GM19452 (cell line): ENCODE data around the gene DZIP1L.
A peak's percentile ranks its signal among the peaks of the same experiment; 100 is the strongest.

Experiments used
- ATAC-seq: cut with Tn5 transposase; IDR thresholded peaks from one replicate; pipeline ENCODE4 v1.9.1; 2021; ENCODE audit not compliant: unreplicated experiment

DZIP1L gene

DNA sequence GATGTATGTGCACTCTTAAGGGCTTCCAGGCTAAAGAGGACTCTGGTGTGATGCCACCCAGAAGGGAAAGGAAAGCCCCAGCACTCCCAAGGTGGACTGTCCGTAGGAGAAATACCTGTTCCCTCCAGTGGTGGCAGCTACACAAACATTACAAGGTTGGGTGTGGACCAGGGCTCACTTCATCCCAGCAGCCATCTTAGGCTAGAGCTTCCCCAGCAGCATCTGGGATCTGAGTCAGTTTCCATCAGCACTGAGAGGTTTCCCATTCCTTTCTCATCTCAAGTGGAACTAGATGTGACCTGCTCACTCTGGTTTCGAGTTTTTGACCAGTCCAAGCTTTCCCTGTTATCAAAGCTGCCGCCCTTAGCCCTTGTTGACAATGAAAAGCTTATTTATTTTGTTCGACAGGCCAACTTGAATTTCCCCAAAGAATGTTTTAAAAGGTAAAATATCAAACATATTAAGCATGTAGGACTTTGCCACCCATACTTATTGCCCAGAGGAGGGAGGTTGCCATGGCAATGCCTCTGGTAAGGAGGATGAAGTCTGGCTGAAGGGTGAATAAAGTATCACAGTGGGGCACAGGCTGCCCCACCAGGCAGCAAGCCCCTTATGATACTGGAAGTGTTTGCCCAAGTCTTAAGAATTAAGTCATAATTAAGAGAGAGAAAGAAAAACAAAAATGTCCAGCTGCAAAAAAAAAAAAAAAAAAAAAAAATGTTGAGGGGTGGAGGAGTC lies 76.5 kb downstream of the DZIP1L start:
- ATAC-seq = no peak

DNA sequence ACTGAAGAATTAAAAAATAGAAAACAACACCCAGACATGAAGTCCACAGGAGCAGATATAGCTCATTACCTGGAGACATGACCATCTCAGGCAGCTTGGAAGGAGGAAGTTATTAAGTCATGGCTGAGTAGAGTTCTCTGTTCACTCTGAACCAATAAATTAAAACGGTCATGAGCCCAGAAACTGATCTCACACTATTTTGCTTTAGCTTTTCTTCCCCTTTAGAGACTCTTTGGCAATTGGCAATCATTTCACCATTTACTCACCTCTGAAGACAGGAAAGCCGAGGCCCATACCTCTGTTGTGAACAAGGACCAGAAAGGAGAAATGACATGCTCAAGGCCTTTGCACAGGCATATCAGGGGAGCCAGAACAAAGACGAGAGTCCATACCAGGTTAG lies 78.8 kb downstream of the DZIP1L start:
- no peak for ATAC-seq

DNA sequence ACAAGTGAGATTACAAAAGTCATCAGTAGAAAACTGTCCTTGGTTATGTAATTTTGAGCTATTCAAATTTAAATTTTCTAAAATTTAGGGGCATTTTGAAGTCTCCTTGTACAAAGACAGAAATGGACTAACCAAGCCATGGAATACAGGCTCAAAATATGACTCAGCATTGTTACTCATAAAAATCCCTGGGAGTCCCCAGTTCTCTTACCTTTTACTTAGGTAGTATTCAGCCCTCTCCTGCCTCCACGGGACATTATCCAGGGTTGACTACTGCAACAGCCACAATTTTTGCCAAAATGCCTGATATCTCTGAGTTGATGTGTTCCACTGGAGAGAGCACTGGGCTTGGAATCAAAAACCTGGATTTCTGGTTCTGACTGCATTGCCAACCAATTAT lies 80.5 kb downstream of the DZIP1L start:
- no peak for ATAC-seq

DNA sequence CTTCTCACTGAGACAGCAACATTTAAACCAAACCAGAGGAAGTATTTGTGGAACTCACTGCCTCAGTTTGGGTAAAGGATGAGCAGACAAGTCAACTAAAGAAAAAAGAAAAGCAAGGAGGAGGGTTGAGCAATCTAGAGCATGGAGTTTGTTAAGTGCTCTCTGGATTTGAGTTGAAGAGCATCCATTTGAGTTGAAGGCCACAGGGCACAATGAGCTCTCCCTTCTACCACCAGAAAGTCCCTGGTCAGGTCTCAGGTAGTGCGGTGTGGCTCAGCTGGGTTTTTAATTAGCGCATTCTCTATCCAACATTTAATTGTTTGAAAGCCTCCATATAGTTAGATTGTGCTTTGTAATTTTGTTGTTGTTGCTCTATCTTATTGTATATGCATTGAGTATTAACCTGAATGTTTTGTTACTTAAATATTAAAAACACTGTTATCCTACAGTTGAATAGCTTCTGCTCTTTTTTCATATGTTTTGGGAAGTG lies 82.2 kb downstream of the DZIP1L start:
- ATAC-seq = no peak

DNA sequence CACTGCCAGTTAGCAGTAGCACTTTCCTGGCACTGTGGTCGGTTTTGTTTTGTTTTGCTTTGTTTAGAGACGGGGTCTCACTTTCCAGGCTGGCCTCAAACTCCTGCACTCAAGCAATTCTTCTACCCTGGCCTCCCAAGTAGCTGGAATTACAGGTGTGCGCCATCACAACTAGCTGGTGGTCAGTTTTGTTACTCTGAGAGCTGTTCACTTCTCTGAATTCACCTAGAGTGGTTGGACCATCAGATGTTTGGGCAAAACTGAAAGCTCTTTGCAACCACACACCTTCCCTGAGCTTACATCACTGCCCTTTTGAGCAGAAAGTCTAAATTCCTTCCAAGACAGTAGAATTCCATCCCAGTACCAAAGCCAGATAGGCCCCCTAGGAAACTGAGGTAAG lies 82.8 kb downstream of the DZIP1L start:
- ATAC-seq = peak; percentile 55

DNA sequence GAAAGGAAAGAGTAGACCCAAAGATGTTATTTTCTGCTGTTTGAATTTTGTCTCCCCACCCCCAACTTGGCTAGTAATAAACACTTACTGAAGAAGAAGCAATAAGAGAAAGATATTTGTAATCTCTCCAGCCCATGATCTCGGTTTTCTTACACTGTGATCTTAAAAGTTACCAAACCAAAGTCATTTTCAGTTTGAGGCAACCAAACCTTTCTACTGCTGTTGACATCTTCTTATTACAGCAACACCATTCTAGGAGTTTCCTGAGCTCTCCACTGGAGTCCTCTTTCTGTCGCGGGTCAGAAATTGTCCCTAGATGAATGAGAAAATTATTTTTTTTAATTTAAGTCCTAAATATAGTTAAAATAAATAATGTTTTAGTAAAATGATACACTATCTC lies 83.9 kb downstream of the DZIP1L start:
- no peak for ATAC-seq

DNA sequence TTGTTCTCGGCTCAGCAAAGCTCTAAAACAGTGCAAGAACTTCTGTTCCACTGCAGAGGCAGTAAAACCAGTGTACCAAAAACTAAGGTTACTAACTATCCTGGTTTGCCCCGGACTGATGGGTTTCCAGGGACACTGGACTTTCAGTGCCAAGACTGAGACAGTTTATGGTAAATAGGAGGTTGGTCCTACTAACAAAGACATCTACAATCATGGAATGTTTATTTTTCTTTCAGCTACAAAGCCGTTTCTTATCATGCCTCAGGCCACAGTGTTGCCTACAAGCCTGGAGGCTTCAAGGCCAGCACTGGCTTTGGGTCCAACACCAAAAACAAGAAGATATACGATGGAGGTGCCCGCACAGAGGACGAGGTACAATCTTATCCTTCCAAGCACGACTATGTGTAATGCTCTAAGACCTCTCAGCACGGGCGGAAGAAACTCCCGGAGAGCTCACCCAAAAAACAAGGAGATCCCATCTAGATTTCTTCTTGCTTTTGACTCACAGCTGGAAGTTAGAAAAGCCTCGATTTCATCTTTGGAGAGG lies 84.6 kb downstream of the DZIP1L start:
- no peak for ATAC-seq

DNA sequence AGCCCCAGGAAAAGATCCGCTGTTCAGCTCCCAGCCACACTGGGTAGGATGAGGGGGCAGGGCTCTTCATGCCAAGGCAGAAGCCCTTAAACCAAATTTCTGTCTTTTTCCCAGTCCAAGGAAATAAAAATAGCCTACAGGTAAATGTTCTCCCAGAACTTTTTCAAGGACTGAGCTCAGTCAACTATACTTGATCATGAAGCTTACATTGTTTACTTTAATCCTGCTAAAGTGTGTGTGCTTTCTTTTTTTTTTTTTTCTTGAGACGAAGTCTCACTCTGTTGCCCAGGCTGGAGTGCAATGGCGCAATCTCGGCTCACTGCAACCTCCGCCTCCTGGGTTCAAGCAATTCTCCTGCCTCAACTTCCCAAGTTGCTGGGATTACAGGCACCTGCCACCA lies 87.6 kb downstream of the DZIP1L start:
- ATAC-seq = no peak

DNA sequence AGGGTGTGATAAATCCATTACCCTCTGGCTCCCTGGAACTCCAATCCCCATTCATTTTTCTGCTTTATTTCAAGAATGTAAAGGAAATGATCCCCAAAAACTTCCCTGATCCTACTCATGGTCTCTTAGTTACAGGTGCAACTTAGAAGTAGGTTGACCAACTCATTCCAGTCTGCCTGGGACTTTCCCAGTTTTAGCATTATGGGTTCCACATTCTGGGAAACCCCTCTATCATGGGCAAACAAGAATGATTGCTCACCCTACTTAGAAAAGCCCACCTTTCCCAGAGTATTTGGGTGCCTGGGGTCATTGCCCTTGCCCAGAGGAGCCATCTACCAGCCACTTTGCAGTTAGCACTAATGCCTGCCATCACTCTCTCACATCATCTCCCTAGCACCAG lies 89.9 kb downstream of the DZIP1L start:
- no peak for ATAC-seq

DNA sequence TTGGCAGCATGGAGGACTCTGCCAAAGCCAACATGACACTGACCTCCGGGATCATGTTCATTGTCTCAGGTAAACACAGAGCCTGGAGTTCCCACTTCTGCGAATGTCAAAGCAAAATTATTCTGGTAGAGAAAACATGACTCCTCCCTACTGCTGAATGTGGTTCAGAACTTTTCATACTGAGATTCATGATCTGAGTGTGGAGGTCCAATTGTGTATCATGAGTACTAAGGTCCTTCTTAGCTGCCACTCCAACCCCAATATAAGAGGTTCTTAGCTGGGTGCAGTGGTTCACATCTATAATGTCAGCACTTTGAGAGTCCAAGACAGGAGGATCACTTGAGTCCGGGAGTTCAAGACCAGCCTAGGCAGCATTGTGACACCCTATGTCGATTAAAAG lies 91.7 kb downstream of the DZIP1L start:
- no peak for ATAC-seq

DNA sequence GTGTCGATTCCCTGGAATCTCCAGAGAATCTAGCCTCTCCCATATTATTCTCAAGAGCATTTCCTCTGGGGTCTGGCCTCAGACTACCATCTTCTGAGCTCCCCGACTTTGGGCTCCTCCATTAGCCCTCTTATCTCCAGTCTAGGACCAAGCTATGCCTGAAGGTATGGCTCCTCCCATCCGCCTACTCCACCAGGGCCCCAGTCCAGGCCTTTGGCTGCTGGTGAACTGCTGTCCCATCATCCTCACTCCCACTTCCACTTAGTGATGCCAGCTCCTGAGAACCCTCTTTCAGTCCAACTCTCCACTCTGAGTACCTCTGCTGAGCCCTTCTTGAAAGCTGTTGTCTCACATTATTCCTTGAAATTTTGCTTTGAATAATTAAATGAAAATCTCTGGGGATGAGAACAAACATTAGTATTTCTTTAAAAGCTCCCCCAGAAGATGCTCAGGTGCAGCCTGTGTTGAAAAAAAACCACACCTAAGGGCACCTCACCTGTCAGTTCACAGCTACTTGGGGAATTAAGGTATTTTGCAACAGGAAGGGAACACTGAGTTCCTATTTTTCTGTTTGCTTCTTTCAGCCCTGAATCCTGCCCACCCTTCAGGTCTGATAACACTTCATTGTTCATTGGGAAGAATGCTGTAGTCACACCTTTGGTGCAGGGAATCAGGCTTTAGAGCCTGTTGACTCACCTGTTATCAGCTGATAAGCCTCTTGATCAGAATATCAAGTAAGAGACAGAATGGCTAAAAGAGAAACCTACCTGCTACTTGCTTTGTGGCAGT lies 95.9 kb downstream of the DZIP1L start:
- no peak for ATAC-seq

DNA sequence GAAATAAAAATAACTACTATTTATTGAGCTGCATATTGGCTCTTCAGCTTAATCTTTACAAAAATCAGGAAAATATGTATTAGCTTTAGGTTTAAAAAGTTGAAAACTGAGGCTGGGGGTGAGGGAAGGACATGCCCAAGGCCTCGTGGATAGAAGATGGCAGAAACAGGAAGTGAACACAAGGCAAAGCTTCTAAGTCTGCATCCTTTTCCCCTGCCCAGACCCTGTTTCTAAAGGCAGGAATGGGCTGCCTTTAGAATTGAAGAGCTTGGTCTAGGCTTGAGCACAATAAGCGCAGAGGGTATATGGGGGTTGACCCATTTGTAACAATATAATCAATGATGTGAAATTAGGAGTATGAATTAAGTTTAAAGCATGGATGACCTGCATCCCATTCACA lies 99.3 kb downstream of the DZIP1L start:
- no peak for ATAC-seq

DNA sequence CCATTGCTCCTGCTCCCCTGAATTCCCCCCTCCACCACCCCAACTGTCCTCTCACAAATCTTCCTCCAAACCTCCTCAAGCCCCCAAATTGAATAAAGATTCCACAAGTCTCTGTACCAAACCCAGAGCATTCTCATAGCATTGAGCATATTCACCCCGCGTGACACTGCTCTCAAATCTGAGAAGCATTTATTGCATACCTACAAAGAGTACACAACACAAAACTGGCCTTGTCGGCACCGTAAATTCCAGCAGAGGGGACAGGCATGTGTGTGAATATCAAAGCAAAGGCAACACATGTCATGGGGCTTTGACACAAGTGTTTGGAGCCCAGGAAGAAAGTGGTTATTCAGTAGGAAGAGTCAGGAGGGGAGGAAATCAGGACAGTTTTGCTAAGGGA lies 102.9 kb downstream of the DZIP1L start:
- ATAC-seq = no peak
